Measurements from ENCODE around the gene LRRC27. TPM values are rescaled to one million over a fixed set of nuclear protein-coding genes. Genes with fewer than 3 reads are reported as not detected.

The LRRC27 gene
- polyA plus RNA-seq, 1 experiment, result 10.5 TPM

- no peak for DNase-seq (ENCODE audit: low read depth)
- ChIA-PET POLR2A (no interaction called here), CTCF (no interaction called here)
Measured at GRCh38 chr10:132347211-132347930, 15.4 kb downstream of the LRRC27 start.

GRCh38 chr10:132347931-132348267, 15.9 kb downstream of the LRRC27 start:
- H3K36me3 ChIP-seq (ENCODE audit: control insufficient read depth, insufficient read depth, low read length), result peaks cover 5% of the 10 kb centered on the region
- no peaks in the 10 kb centered on the region for H3K27me3 ChIP-seq (ENCODE audit: control insufficient read depth, insufficient read depth, low read length)
- ChIA-PET POLR2A (no interaction called here), CTCF (no interaction called here)
- TF ChIP-seq, protein P1, sequence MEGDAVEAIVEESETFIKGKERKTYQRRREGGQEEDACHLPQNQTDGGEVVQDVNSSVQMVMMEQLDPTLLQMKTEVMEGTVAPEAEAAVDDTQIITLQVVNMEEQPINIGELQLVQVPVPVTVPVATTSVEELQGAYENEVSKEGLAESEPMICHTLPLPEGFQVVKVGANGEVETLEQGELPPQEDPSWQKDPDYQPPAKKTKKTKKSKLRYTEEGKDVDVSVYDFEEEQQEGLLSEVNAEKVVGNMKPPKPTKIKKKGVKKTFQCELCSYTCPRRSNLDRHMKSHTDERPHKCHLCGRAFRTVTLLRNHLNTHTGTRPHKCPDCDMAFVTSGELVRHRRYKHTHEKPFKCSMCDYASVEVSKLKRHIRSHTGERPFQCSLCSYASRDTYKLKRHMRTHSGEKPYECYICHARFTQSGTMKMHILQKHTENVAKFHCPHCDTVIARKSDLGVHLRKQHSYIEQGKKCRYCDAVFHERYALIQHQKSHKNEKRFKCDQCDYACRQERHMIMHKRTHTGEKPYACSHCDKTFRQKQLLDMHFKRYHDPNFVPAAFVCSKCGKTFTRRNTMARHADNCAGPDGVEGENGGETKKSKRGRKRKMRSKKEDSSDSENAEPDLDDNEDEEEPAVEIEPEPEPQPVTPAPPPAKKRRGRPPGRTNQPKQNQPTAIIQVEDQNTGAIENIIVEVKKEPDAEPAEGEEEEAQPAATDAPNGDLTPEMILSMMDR (IDR thresholded peaks at IDR 0.05; ENCODE audit: insufficient read depth, low read depth, low read length), result no peak
- no peak overlapping the region for H3K4me3 ChIP-seq (ENCODE audit: low read depth, low read length)
- no peak for DNase-seq (ENCODE audit: low read depth)

More at GRCh38 chr10:132347211-132347930, 15.4 kb downstream of the LRRC27 start:
- TF ChIP-seq, protein P1 (IDR thresholded peaks at IDR 0.05; ENCODE audit: insufficient read depth, low read depth, low read length), result no peak
- Histone ChIP-seq H3K27me3 (ENCODE audit: control insufficient read depth, insufficient read depth, low read length) (no peaks in the 10 kb centered on the region), H3K36me3 (ENCODE audit: control insufficient read depth, insufficient read depth, low read length) (peaks cover 5% of the 10 kb centered on the region), H3K4me3 (ENCODE audit: low read depth, low read length) (no peak overlapping the region)

- Histone ChIP-seq H3K27me3 (ENCODE audit: control insufficient read depth, insufficient read depth, low read length) (no peaks in the 10 kb centered on the region), H3K36me3 (ENCODE audit: control insufficient read depth, insufficient read depth, low read length) (peaks cover 6% of the 10 kb centered on the region), H3K4me3 (ENCODE audit: low read depth, low read length) (no peak overlapping the region)
- TF ChIP-seq, protein P1 (IDR thresholded peaks at IDR 0.05; ENCODE audit: insufficient read depth, low read depth, low read length), result no peak
- DNase-seq (ENCODE audit: low read depth), result no peak
- ChIA-PET CTCF (interaction anchor here (2.7 kb wide), 1 partner anchor 10 kb away, joined by 16 read pairs; no protein-coding TSS in a partner anchor), POLR2A (no interaction called here)
Measured at GRCh38 chr10:132349766-132350165, 17.8 kb downstream of the LRRC27 start.

DNA sequence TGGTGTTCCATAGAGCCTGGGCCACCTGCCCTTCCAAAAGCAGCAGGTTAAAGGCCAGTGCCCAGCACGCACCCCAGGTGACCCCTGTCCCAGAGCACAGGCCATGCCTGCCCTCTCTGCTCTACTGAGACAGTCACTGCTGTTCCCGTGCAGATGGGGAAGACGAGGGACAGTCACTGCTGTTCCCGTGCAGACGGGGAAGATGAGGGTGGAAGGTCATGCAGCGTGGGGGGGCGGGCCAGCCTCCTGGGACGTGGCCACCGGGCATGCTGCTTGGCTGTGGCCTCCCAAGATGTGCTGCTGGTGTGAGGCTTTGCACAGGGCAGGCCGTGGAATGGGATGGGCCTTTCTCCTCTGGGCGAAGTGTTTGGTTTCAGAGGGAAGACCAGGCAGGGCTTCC, 18.4 kb downstream of the LRRC27 start:
- ChIA-PET POLR2A (no interaction called here), CTCF (interaction anchor here (1.3 to 2.7 kb wide), 3 partner anchors 8 to 127 kb away, joined by 4 to 16 read pairs (median 12); no protein-coding TSS in a partner anchor)
- TF ChIP-seq, protein P1 (IDR thresholded peaks at IDR 0.05; ENCODE audit: insufficient read depth, low read depth, low read length), result no peak
- Histone ChIP-seq H3K36me3 (ENCODE audit: control insufficient read depth, insufficient read depth, low read length) (peaks cover 6% of the 10 kb centered on the region), H3K27me3 (ENCODE audit: control insufficient read depth, insufficient read depth, low read length) (no peaks in the 10 kb centered on the region), H3K4me3 (ENCODE audit: low read depth, low read length) (no peak overlapping the region)
- no peak for DNase-seq (ENCODE audit: low read depth)

DNA sequence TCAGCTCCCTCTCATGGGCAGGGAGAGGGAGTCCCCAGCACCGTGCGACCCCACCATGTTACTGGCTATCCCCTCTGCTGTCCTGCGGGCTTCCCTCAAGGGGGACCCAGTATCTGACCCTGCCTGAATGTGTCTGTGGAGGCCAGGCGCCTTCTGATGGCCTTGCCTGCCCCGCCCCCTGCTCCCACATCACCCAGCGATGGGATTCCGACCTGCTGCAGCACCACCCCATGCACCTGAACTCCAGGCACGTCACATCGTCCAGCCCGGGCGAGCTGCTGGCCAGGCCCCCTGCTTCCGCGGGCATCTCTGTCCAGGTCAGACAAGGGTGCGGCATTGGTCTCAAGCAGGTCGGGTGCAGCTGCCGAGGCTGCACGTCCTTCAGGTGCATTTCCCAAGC, 19.0 kb downstream of the LRRC27 start:
- H3K27me3 ChIP-seq (ENCODE audit: control insufficient read depth, insufficient read depth, low read length), result no peaks in the 10 kb centered on the region
- TF ChIP-seq, protein P1 (IDR thresholded peaks at IDR 0.05; ENCODE audit: insufficient read depth, low read depth, low read length), result no peak
- no peak for DNase-seq (ENCODE audit: low read depth)
- H3K4me3 ChIP-seq (ENCODE audit: low read depth, low read length), result no peak overlapping the region
- ChIA-PET CTCF (interaction anchor here (0.7 to 2.7 kb wide), 7 partner anchors 9 to 127 kb away, joined by 3 to 16 read pairs (median 4); no protein-coding TSS in a partner anchor), POLR2A (no interaction called here)
- peaks cover 6% of the 10 kb centered on the region for H3K36me3 ChIP-seq (ENCODE audit: control insufficient read depth, insufficient read depth, low read length)
